Trophoblast cell (in vitro differentiated cells and primary cell): ENCODE data around the gene CCDC197.

Experiments used
- DNase-seq, 2 donors: peaks; one replicate each; pipeline ENCODE4 v3.0.0-alpha.2; 2016
- H2AFZ ChIP-seq: 2 replicates; pipeline ENCODE4 v1.6.1; 2013; ENCODE audit warnings: low read length, moderate library complexity, mild to moderate bottlenecking; ENCODE audit not compliant: insufficient read depth, poor library complexity
- H2AK5ac ChIP-seq: 2 replicates; pipeline ENCODE4 v1.6.1; 2013; ENCODE audit warnings: mild to moderate bottlenecking, low read length
- H2BK120ac ChIP-seq: 2 replicates; pipeline ENCODE4 v1.6.1; 2013; ENCODE audit warnings: low read length, mild to moderate bottlenecking, moderate library complexity; ENCODE audit not compliant: insufficient read depth, poor library complexity
- H2BK12ac ChIP-seq: 2 replicates; pipeline ENCODE4 v1.6.1; 2013; ENCODE audit warnings: mild to moderate bottlenecking, low read length, moderate library complexity
- H2BK5ac ChIP-seq: 2 replicates; pipeline ENCODE4 v1.6.1; 2013; ENCODE audit warnings: low read length, low read depth, moderate library complexity, mild to moderate bottlenecking; ENCODE audit not compliant: poor library complexity
- H3K14ac ChIP-seq: 2 replicates; pipeline ENCODE4 v1.6.1; 2013; ENCODE audit warnings: mild to moderate bottlenecking, low read length
- H3K18ac ChIP-seq: 2 replicates; pipeline ENCODE4 v1.6.1; 2013; ENCODE audit warnings: mild to moderate bottlenecking, low read length
- H3K23ac ChIP-seq: 2 replicates; pipeline ENCODE4 v1.6.1; 2013; ENCODE audit warnings: low read length
- H3K27ac ChIP-seq: 2 replicates; pipeline ENCODE4 v1.5.1; 2013; ENCODE audit warnings: low read depth, mild to moderate bottlenecking, inconsistent platforms, low read length, moderate library complexity
- H3K27me3 ChIP-seq: 2 replicates; pipeline ENCODE4 v1.6.1; 2013; ENCODE audit warnings: inconsistent platforms, mild to moderate bottlenecking, low read length, moderate library complexity; ENCODE audit not compliant: insufficient read depth
- H3K36me3 ChIP-seq, 2 experiments: 1 replicate in 1 of 2; 2 replicates in 1 of 2; pipeline ENCODE4 v1.6.1; 2013; ENCODE audit warnings: low read length in 2 of 2, mild to moderate bottlenecking in 2 of 2, moderate library complexity in 1 of 2; ENCODE audit not compliant: insufficient read depth in 2 of 2, control insufficient read depth in 1 of 2
- H3K4ac ChIP-seq: 2 replicates; pipeline ENCODE4 v1.6.1; 2013; ENCODE audit warnings: low read depth, mild to moderate bottlenecking, low read length, moderate library complexity
- H3K4me1 ChIP-seq, 2 experiments: 1 replicate in 1 of 2; 2 replicates in 1 of 2; pipeline ENCODE4 v1.6.1; 2013; ENCODE audit warnings: low read length in 2 of 2, mild to moderate bottlenecking in 2 of 2, moderate library complexity in 1 of 2; ENCODE audit not compliant: insufficient read depth in 2 of 2, control insufficient read depth in 1 of 2
- H3K4me2 ChIP-seq: 2 replicates; pipeline ENCODE4 v1.6.1; 2013; ENCODE audit warnings: inconsistent platforms, mild to moderate bottlenecking, low read length, moderate library complexity
- H3K4me3 ChIP-seq: 2 replicates; pipeline ENCODE4 v1.5.1; 2013; ENCODE audit warnings: mild to moderate bottlenecking, low read depth, low read length, inconsistent platforms
- H3K79me1 ChIP-seq: one replicate; pipeline ENCODE4 v1.6.1; 2013; ENCODE audit warnings: low read length
- H3K79me2 ChIP-seq: 2 replicates; pipeline ENCODE4 v1.6.1; 2013; ENCODE audit warnings: low read length, mild to moderate bottlenecking; ENCODE audit not compliant: control insufficient read depth, insufficient read depth, poor library complexity
- H3K9ac ChIP-seq: 2 replicates; pipeline ENCODE4 v1.6.1; 2013; ENCODE audit warnings: mild to moderate bottlenecking, low read length
- H3K9me3 ChIP-seq: 2 replicates; pipeline ENCODE4 v1.6.1; 2013; ENCODE audit warnings: low read depth, mild to moderate bottlenecking, control low read depth, inconsistent platforms, low read length; ENCODE audit not compliant: insufficient read depth
- H4K12ac ChIP-seq: 2 replicates; pipeline ENCODE4 v1.6.1; 2013; ENCODE audit warnings: low read depth, mild to moderate bottlenecking, low read length, moderate library complexity
- H4K8ac ChIP-seq: 2 replicates; pipeline ENCODE4 v1.6.1; 2013; ENCODE audit warnings: low read depth, mild to moderate bottlenecking, low read length, moderate library complexity
- H4K91ac ChIP-seq: one replicate; pipeline ENCODE4 v1.6.1; 2013; ENCODE audit warnings: low read depth, mild to moderate bottlenecking, low read length, moderate library complexity
- WGBS: extraction: QIAGEN DNeasy Blood & Tissue Kit; methylation state at CpG from one replicate; pipeline ENCODE4 v1.1.7; 2013; ENCODE audit warnings: missing lambda C conversion rate; ENCODE audit not compliant: insufficient read length, insufficient coverage; ENCODE audit errors: extremely low coverage; 5-methylcytosine and 5-hydroxymethylcytosine counted together

Gene CCDC197

GRCh38 chr14:93952829-93953228 is 44.3 kb upstream of the CCDC197 start:
- H2AK5ac ChIP-seq: no peak overlapping the region

GRCh38 chr14:93953263-93953662 is 43.8 kb upstream of the CCDC197 start:
- Histone ChIP-seq H3K27me3 (no peaks in the 10 kb centered on the region), H3K4me1 (peaks cover 0 to 10% of the 10 kb centered on the region in 2 experiments), H3K4ac (no peak overlapping the region), H3K27ac (no peak overlapping the region), H4K12ac (no peak overlapping the region), H2AFZ (no peak overlapping the region), H3K79me2 (no peaks in the 10 kb centered on the region), H3K9me3 (no peaks in the 10 kb centered on the region), H3K4me3 (no peak overlapping the region), H3K18ac (no peak overlapping the region), H4K91ac (no peak overlapping the region), H3K79me1 (no peaks in the 10 kb centered on the region), H2BK120ac (no peak overlapping the region), H3K23ac (no peak overlapping the region), H2BK5ac (no peak overlapping the region), H3K36me3 (no peaks in the 10 kb centered on the region), H3K9ac (no peak overlapping the region), H3K14ac (no peak overlapping the region), H2AK5ac (no peak overlapping the region), H3K4me2 (no peak overlapping the region), H2BK12ac (no peak overlapping the region), H4K8ac (no peak overlapping the region)
- WGBS: no CpG with 5 or more reads among the region's 14 CpGs
- DNase-seq: no peak

More at GRCh38 chr14:93952829-93953228, 44.3 kb upstream of the CCDC197 start:
- H4K8ac ChIP-seq: no peak overlapping the region
- no peak overlapping the region for H3K23ac ChIP-seq
- no peak overlapping the region for H3K4ac ChIP-seq
- no peaks in the 10 kb centered on the region for H3K9me3 ChIP-seq
- no peaks in the 10 kb centered on the region for H3K27me3 ChIP-seq
- H3K4me3 ChIP-seq: no peak overlapping the region
- no peaks in the 10 kb centered on the region for H3K36me3 ChIP-seq
- no peak overlapping the region for H4K91ac ChIP-seq
- no peak overlapping the region for H2BK12ac ChIP-seq
- WGBS: no CpG with 5 or more reads among the region's 3 CpGs
- no peaks in the 10 kb centered on the region for H3K79me2 ChIP-seq
- H4K12ac ChIP-seq: no peak overlapping the region
- H2BK5ac ChIP-seq: no peak overlapping the region
- H3K14ac ChIP-seq: no peak overlapping the region
- peaks cover 0 to 9% of the 10 kb centered on the region in 2 experiments for H3K4me1 ChIP-seq
- DNase-seq: no peak
- no peak overlapping the region for H3K9ac ChIP-seq
- no peaks in the 10 kb centered on the region for H3K79me1 ChIP-seq
- H2BK120ac ChIP-seq: no peak overlapping the region
- H3K4me2 ChIP-seq: no peak overlapping the region
- H3K27ac ChIP-seq: no peak overlapping the region
- no peak overlapping the region for H3K18ac ChIP-seq
- H2AFZ ChIP-seq: no peak overlapping the region

GRCh38 chr14:93953739-93954515 is 43.2 kb upstream of the CCDC197 start:
- H2BK5ac ChIP-seq: no peak overlapping the region
- no peak overlapping the region for H3K27ac ChIP-seq
- no peak overlapping the region for H4K91ac ChIP-seq
- no CpG with 5 or more reads among the region's 18 CpGs for WGBS
- no peak overlapping the region for H4K12ac ChIP-seq
- H3K79me2 ChIP-seq: no peaks in the 10 kb centered on the region
- H3K36me3 ChIP-seq: no peaks in the 10 kb centered on the region
- no peak overlapping the region for H3K4me3 ChIP-seq
- H3K4me2 ChIP-seq: no peak overlapping the region
- no peak for DNase-seq
- no peak overlapping the region for H2BK12ac ChIP-seq
- H3K27me3 ChIP-seq: no peaks in the 10 kb centered on the region
- no peaks in the 10 kb centered on the region for H3K9me3 ChIP-seq
- H3K23ac ChIP-seq: no peak overlapping the region
- no peak overlapping the region for H2AK5ac ChIP-seq
- H3K18ac ChIP-seq: no peak overlapping the region
- no peak overlapping the region for H3K9ac ChIP-seq
- peaks cover 2 to 16% of the 10 kb centered on the region in 2 experiments for H3K4me1 ChIP-seq
- no peak overlapping the region for H2BK120ac ChIP-seq
- no peak overlapping the region for H2AFZ ChIP-seq
- H3K79me1 ChIP-seq: no peaks in the 10 kb centered on the region
- H3K4ac ChIP-seq: no peak overlapping the region
- H3K14ac ChIP-seq: no peak overlapping the region
- no peak overlapping the region for H4K8ac ChIP-seq

GRCh38 chr14:93954516-93954830 is 42.6 kb upstream of the CCDC197 start:
- H2BK120ac ChIP-seq: no peak overlapping the region
- no peak overlapping the region for H3K4ac ChIP-seq
- H3K9me3 ChIP-seq: no peaks in the 10 kb centered on the region
- peaks cover 2% of the 10 kb centered on the region for H3K79me1 ChIP-seq
- H2AK5ac ChIP-seq: no peak overlapping the region
- no peak overlapping the region for H2AFZ ChIP-seq
- H3K23ac ChIP-seq: no peak overlapping the region
- H3K4me1 ChIP-seq: peaks cover 6 to 21% of the 10 kb centered on the region in 2 experiments
- H3K79me2 ChIP-seq: no peaks in the 10 kb centered on the region
- H4K91ac ChIP-seq: no peak overlapping the region
- H3K4me2 ChIP-seq: no peak overlapping the region
- H4K8ac ChIP-seq: no peak overlapping the region
- no peak overlapping the region for H3K4me3 ChIP-seq
- no CpG with 5 or more reads among the region's 4 CpGs for WGBS
- H2BK5ac ChIP-seq: no peak overlapping the region
- H3K27me3 ChIP-seq: no peaks in the 10 kb centered on the region
- no peak overlapping the region for H3K9ac ChIP-seq
- H3K18ac ChIP-seq: no peak overlapping the region
- DNase-seq: no peak
- H3K27ac ChIP-seq: no peak overlapping the region
- H3K36me3 ChIP-seq: no peaks in the 10 kb centered on the region
- no peak overlapping the region for H3K14ac ChIP-seq
- no peak overlapping the region for H4K12ac ChIP-seq
- H2BK12ac ChIP-seq: no peak overlapping the region
